Thyroid gland (tissue), 4 donors: ENCODE results near the gene EXOSC5.

ENCODE experiments used
- CTCF ChIP-seq, 6 experiments: fragments of 200-600 bp in 3 of 6; fragments of 450-650 bp in 3 of 6; sonication (generic) in 3 of 6; IDR thresholded peaks; one replicate each; pipeline ENCODE4 v1.5.1; 2016 to 2019; ENCODE audit warnings: antibody characterized with exemption in 6 of 6, mild to moderate bottlenecking in 2 of 6, inconsistent platforms in 1 of 6, moderate library complexity in 1 of 6
- POLR2A ChIP-seq, 2 donors: fragments of 450-650 bp; IDR thresholded peaks; one replicate each; pipeline ENCODE4 v1.6.1; 2017; ENCODE audit warnings: antibody characterized with exemption in 2 of 2, mild to moderate bottlenecking in 2 of 2, moderate library complexity in 1 of 2

- TF ChIP-seq POLR2A (IDR thresholded peaks at IDR 0.05) (no peak), CTCF (IDR thresholded peaks at IDR 0.05) (no peak)
Observed at GRCh38 chr19:41421314-41421713, 24.2 kb upstream of the EXOSC5 start.
